HG02571 (cell line): ENCODE results near the gene MTURN.

ENCODE experiments used
- ATAC-seq: cut with Tn5 transposase; IDR thresholded peaks from one replicate; pipeline ENCODE4 v1.9.1; 2021; ENCODE audit warnings: mild to moderate bottlenecking, moderate library complexity; ENCODE audit not compliant: unreplicated experiment

Gene MTURN

GRCh38 chr7:30159698-30160143, 24.9 kb downstream of the MTURN start:
- no peak for ATAC-seq

GRCh38 chr7:30160329-30160728, 25.5 kb downstream of the MTURN start:
- ATAC-seq = no peak

- no peak for ATAC-seq
Observed at GRCh38 chr7:30162133-30162532, 27.3 kb downstream of the MTURN start.

- ATAC-seq = no peak
Observed at GRCh38 chr7:30162622-30163124, 27.9 kb downstream of the MTURN start.

- ATAC-seq = no peak
Observed at GRCh38 chr7:30163231-30163894, 28.6 kb downstream of the MTURN start.

- ATAC-seq = peak; percentile 45
Observed at GRCh38 chr7:30164567-30164966, 29.8 kb downstream of the MTURN start.

GRCh38 chr7:30165590-30165989, 30.8 kb downstream of the MTURN start:
- no peak for ATAC-seq

GRCh38 chr7:30166155-30166840, 31.5 kb downstream of the MTURN start:
- no peak for ATAC-seq

GRCh38 chr7:30166841-30167235, 32.1 kb downstream of the MTURN start:
- ATAC-seq = no peak

- ATAC-seq = no peak
Observed at GRCh38 chr7:30167901-30168300, 33.1 kb downstream of the MTURN start.

- ATAC-seq = no peak
Observed at GRCh38 chr7:30168835-30169573, 34.2 kb downstream of the MTURN start.

GRCh38 chr7:30169579-30169978, 34.8 kb downstream of the MTURN start:
- ATAC-seq = no peak

- ATAC-seq = no peak
Observed at GRCh38 chr7:30170476-30171205, 35.9 kb downstream of the MTURN start.

GRCh38 chr7:30171766-30172447, 37.1 kb downstream of the MTURN start:
- ATAC-seq = no peak

- ATAC-seq = no peak
Observed at GRCh38 chr7:30172451-30172850, 37.7 kb downstream of the MTURN start.

GRCh38 chr7:30173058-30173897, 38.5 kb downstream of the MTURN start:
- no peak for ATAC-seq

GRCh38 chr7:30175180-30175579, 40.4 kb downstream of the MTURN start:
- no peak for ATAC-seq

GRCh38 chr7:30175636-30176147, 40.9 kb downstream of the MTURN start:
- ATAC-seq = no peak

- ATAC-seq = no peak
Observed at GRCh38 chr7:30176463-30177109, 41.8 kb downstream of the MTURN start.
